Loucy (cell line): ENCODE measurements around the gene TACR2.

ENCODE experiments used
- H2AFZ ChIP-seq: fragments of 200-600 bp; sonication (generic); 2 replicates; pipeline ENCODE4 v1.6.0; 2016; ENCODE audit warnings: antibody characterized with exemption, mild to moderate bottlenecking, low read length, moderate library complexity
- H3F3A ChIP-seq: fragments of 200-600 bp; 2 replicates; pipeline ENCODE4 v1.6.0; 2016; ENCODE audit warnings: antibody characterized with exemption, low read depth, mild to moderate bottlenecking
- H3K27me3 ChIP-seq: fragments of 200-600 bp; sonication (generic); 2 replicates; pipeline ENCODE4 v1.6.1; 2014; ENCODE audit warnings: low read length, mild to moderate bottlenecking; ENCODE audit not compliant: insufficient read depth, poor library complexity, severe bottlenecking
- H3K36me3 ChIP-seq: fragments of 200-600 bp; sonication (generic); 2 replicates; pipeline ENCODE4 v1.6.1; 2016; ENCODE audit warnings: low read length; ENCODE audit not compliant: insufficient read depth
- H3K4me1 ChIP-seq: fragments of 200-600 bp; sonication (generic); 2 replicates; pipeline ENCODE4 v1.5.1; 2014; ENCODE audit warnings: low read length, mild to moderate bottlenecking; ENCODE audit not compliant: insufficient read depth, poor library complexity, severe bottlenecking
- H3K4me2 ChIP-seq: fragments of 200-600 bp; sonication (generic); 2 replicates; pipeline ENCODE4 v1.6.0; 2014; ENCODE audit warnings: antibody characterized with exemption, low read length, low read depth, mild to moderate bottlenecking; ENCODE audit not compliant: poor library complexity, severe bottlenecking
- H3K4me3 ChIP-seq: fragments of 200-600 bp; sonication (generic); 2 replicates; pipeline ENCODE4 v1.5.1; 2014; ENCODE audit warnings: low read length, mild to moderate bottlenecking, mixed read lengths; ENCODE audit not compliant: poor library complexity, severe bottlenecking
- H3K79me2 ChIP-seq: fragments of 200-600 bp; sonication (generic); 2 replicates; pipeline ENCODE4 v1.6.1; 2014; ENCODE audit warnings: low read length; ENCODE audit not compliant: insufficient read depth
- H3K9ac ChIP-seq: fragments of 200-600 bp; sonication (generic); 2 replicates; pipeline ENCODE4 v1.6.0; 2014; ENCODE audit warnings: mild to moderate bottlenecking, low read depth, low read length, moderate library complexity; ENCODE audit not compliant: poor library complexity, severe bottlenecking
- H3K9me2 ChIP-seq: fragments of 200-600 bp; sonication (generic); replicated peaks from 2 replicates; pipeline ENCODE4 v1.6.1; 2016; ENCODE audit warnings: low read depth, low read length, mixed read lengths
- H3K9me3 ChIP-seq: fragments of 200-600 bp; sonication (generic); 2 replicates; pipeline ENCODE4 v1.6.1; 2014; ENCODE audit warnings: mild to moderate bottlenecking, antibody characterized with exemption, low read length, low read depth; ENCODE audit not compliant: insufficient read depth
- H4K20me1 ChIP-seq: fragments of 200-600 bp; sonication (generic); 2 replicates; pipeline ENCODE4 v1.6.0; 2014; ENCODE audit warnings: antibody characterized with exemption, low read length, mild to moderate bottlenecking; ENCODE audit not compliant: insufficient read depth, poor library complexity, severe bottlenecking
- CTCF ChIP-seq: fragments of 200-600 bp; sonication (generic); conservative IDR thresholded peaks from 2 replicates; pipeline ENCODE4 v1.5.1; 2014; ENCODE audit warnings: mild to moderate bottlenecking, antibody characterized with exemption, low read length
- EZH2phosphoT487 ChIP-seq: fragments of 200-600 bp; IDR thresholded peaks from 2 replicates; pipeline ENCODE4 v1.6.1; 2018; ENCODE audit warnings: antibody characterized with exemption, mild to moderate bottlenecking, moderate library complexity, borderline replicate concordance

TACR2 gene

GRCh38 chr10:69434926-69435325 lies 18.2 kb upstream of the TACR2 start:
- no peak overlapping the region for H3K4me2 ChIP-seq
- no peak overlapping the region for H2AFZ ChIP-seq
- no peaks in the 10 kb centered on the region for H3K4me1 ChIP-seq
- H3K9ac ChIP-seq = no peak overlapping the region
- H3K79me2 ChIP-seq = no peaks in the 10 kb centered on the region
- no peak for TF ChIP-seq EZH2phosphoT487
- no peak for TF ChIP-seq CTCF
- H3K9me2 ChIP-seq = no peaks in the 10 kb centered on the region
- no peaks in the 10 kb centered on the region for H3K9me3 ChIP-seq
- no peaks in the 10 kb centered on the region for H4K20me1 ChIP-seq
- H3K36me3 ChIP-seq = no peaks in the 10 kb centered on the region
- H3K4me3 ChIP-seq = no peak overlapping the region
- H3F3A ChIP-seq = no peaks in the 10 kb centered on the region
- no peaks in the 10 kb centered on the region for H3K27me3 ChIP-seq

DNA sequence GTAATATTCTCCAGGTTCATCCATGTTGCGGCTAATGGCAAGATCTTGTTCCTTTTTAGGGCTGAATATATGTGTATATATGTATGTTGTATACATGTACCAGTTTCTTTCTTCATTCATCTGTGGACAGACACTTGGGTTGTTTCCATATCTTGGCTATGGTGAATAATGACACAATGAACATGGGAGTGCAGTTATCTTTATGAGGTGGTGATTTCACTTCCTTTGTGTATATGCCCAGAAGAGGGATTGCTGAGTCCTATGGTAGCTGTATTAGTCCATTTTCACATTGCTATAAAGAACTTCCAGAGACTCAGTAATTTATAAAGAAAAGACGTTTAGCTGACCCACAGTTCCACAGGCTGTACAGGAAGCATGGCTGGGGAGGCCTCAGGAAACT lies 17.5 kb upstream of the TACR2 start:
- Histone ChIP-seq H3K27me3 (no peaks in the 10 kb centered on the region), H3K4me1 (no peaks in the 10 kb centered on the region), H3F3A (no peaks in the 10 kb centered on the region), H3K9ac (no peak overlapping the region), H3K4me3 (no peak overlapping the region), H4K20me1 (no peaks in the 10 kb centered on the region), H3K79me2 (no peaks in the 10 kb centered on the region), H3K9me3 (no peaks in the 10 kb centered on the region), H2AFZ (no peak overlapping the region), H3K9me2 (no peaks in the 10 kb centered on the region), H3K36me3 (no peaks in the 10 kb centered on the region), H3K4me2 (no peak overlapping the region)
- TF ChIP-seq CTCF = no peak
- TF ChIP-seq EZH2phosphoT487 = no peak

DNA sequence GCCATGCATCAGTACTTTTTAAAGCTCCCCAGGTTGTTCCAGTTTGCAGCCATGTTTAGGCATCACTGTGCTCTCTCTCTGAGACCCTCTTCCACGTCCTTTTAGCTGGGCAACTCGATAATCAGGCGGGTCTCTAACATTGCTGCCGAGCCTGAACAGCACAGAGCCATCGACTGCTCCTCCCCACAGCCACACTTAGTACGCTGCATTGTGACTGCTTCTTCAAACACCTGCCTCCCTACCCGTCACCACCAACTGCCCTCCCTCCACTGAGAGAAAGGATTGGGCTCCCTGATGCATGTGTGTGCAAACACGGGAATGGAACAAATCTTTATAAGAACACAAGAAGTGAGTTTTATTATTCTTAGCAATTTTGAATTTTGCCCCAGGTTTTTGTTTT lies 11.4 kb upstream of the TACR2 start:
- Histone ChIP-seq H4K20me1 (no peaks in the 10 kb centered on the region), H3K9me3 (no peaks in the 10 kb centered on the region), H3K9ac (no peak overlapping the region), H3K27me3 (no peaks in the 10 kb centered on the region), H3K79me2 (no peaks in the 10 kb centered on the region), H3K4me2 (no peak overlapping the region), H3K36me3 (no peaks in the 10 kb centered on the region), H2AFZ (no peak overlapping the region), H3F3A (no peaks in the 10 kb centered on the region), H3K9me2 (no peaks in the 10 kb centered on the region), H3K4me3 (no peak overlapping the region), H3K4me1 (peaks cover 10% of the 10 kb centered on the region)
- TF ChIP-seq EZH2phosphoT487 = no peak
- no peak for TF ChIP-seq CTCF
